HCT116 (cell line): ENCODE measurements around the gene TPD52L2.

Source experiments
- CEBPB ChIP-seq: IDR thresholded peaks from 2 replicates; pipeline ENCODE4 v1.6.1; 2012; ENCODE audit warnings: low read depth
- CTCF ChIP-seq, 3 experiments: fragments of 200-600 bp in 1 of 3; sonication (generic) in 1 of 3; IDR thresholded peaks in 2 of 3; conservative IDR thresholded peaks in 1 of 3; 2 replicates each; pipeline ENCODE4 v1.5.1; 2012 to 2017; ENCODE audit warnings: low read depth in 2 of 3, low read length in 2 of 3, antibody characterized with exemption in 1 of 3, borderline replicate concordance in 1 of 3, control low read depth in 1 of 3, mild to moderate bottlenecking in 1 of 3, mixed read lengths in 1 of 3, mixed run types in 1 of 3, moderate library complexity in 1 of 3; ENCODE audit not compliant: insufficient read depth in 1 of 3
- EGR1 ChIP-seq: IDR thresholded peaks from 2 replicates; pipeline ENCODE4 v1.6.1; 2012; ENCODE audit warnings: low read depth

- TF ChIP-seq EGR1: no peak
- TF ChIP-seq CEBPB: no peak
- TF ChIP-seq CTCF (IDR thresholded peaks at IDR 0.05 in 2 of 3, conservative IDR thresholded peaks at IDR 0.05 in 1 of 3; ENCODE audit: borderline replicate concordance in 1 of 3, insufficient read depth in 1 of 3, low read depth in 2 of 3, low read length in 2 of 3): no peak
Measured at GRCh38 chr20:63893999-63894357, 28.9 kb downstream of the TPD52L2 start.
